Testis (tissue), 2 donors: ENCODE data around the gene TPM4.

ENCODE experiments used
- POLR2A ChIP-seq: fragments of 450-650 bp; IDR thresholded peaks from one replicate; pipeline ENCODE4 v1.6.1; 2017; ENCODE audit warnings: antibody characterized with exemption, mild to moderate bottlenecking, moderate library complexity
- TF ChIP-seq, protein P1 (sequence below), 3 experiments: fragments of 450-650 bp in 2 of 3; fragments of 200-600 bp in 1 of 3; sonication (generic) in 1 of 3; IDR thresholded peaks; one replicate each; pipeline ENCODE4 v1.5.1; 2016 to 2019; ENCODE audit warnings: antibody characterized with exemption in 3 of 3, mild to moderate bottlenecking in 2 of 3, moderate library complexity in 1 of 3

- TF ChIP-seq POLR2A: no peak
- TF ChIP-seq, protein P1, sequence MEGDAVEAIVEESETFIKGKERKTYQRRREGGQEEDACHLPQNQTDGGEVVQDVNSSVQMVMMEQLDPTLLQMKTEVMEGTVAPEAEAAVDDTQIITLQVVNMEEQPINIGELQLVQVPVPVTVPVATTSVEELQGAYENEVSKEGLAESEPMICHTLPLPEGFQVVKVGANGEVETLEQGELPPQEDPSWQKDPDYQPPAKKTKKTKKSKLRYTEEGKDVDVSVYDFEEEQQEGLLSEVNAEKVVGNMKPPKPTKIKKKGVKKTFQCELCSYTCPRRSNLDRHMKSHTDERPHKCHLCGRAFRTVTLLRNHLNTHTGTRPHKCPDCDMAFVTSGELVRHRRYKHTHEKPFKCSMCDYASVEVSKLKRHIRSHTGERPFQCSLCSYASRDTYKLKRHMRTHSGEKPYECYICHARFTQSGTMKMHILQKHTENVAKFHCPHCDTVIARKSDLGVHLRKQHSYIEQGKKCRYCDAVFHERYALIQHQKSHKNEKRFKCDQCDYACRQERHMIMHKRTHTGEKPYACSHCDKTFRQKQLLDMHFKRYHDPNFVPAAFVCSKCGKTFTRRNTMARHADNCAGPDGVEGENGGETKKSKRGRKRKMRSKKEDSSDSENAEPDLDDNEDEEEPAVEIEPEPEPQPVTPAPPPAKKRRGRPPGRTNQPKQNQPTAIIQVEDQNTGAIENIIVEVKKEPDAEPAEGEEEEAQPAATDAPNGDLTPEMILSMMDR (IDR thresholded peaks at IDR 0.05): peak in 1 of 3 experiments; percentile 6
Observed at GRCh38 chr19:16088351-16089009, 12.2 kb downstream of the TPM4 start.
